ENCODE results near the gene RIT1. TPM values are rescaled to one million over a fixed set of nuclear protein-coding genes. Genes with fewer than 3 reads are reported as not detected.

RIT1 gene
- total and polyA plus RNA-seq, 2 of the 8 experiments (the other 6 are each of a cell fraction or from before 2014, with no cell fraction given) = 25.3 to 26.8 TPM

- Histone ChIP-seq H3K23ac (ENCODE audit: insufficient read length) (no peak overlapping the region), H3K18ac (ENCODE audit: extremely low read depth, low read length) (peak overlapping the region; percentile 98; the same call in 1 of the 2 replicates), H2BK20ac (ENCODE audit: low read length) (peak overlapping the region; percentile 91), H3K4me2 (ENCODE audit: insufficient read depth in 1 of 2, low read depth in 2 of 2, low read length in 2 of 2) (peak overlapping the region; percentile 54 to 69), H4K5ac (ENCODE audit: insufficient read length, low read depth, low read length) (peak overlapping the region; percentile 65), H3K4ac (replicated peaks; ENCODE audit: insufficient read length, low read depth, low read length) (no peak overlapping the region), H3K79me1 (ENCODE audit: low read depth, low read length) (peaks cover 3% of the 10 kb centered on the region; the same call in 1 of the 2 replicates), H3K14ac (ENCODE audit: insufficient read length) (no peak overlapping the region), H3K27me3 (replicated peaks in 1 of 4; ENCODE audit: control insufficient read depth in 3 of 4, extremely low read depth in 1 of 4, insufficient read depth in 3 of 4, low read length in 3 of 4) (no peaks in the 10 kb centered on the region), H4K8ac (ENCODE audit: extremely low read depth, insufficient read depth, low read length) (peak overlapping the region; percentile 94; the same call in 1 of the 2 replicates), H2BK5ac (ENCODE audit: low read depth, low read length) (peak overlapping the region; percentile 93), H3K9me3 (ENCODE audit: insufficient read depth in 2 of 2, low read depth in 1 of 2, low read length in 1 of 2) (no peaks in the 10 kb centered on the region), H4K20me1 (replicated peaks in 1 of 2; ENCODE audit: control insufficient read depth in 1 of 2, insufficient read depth in 2 of 2, low read length in 2 of 2) (peaks cover 0 to 4% of the 10 kb centered on the region in 2 experiments), H3K4me3 (ENCODE audit: extremely low read depth in 1 of 4, insufficient read depth in 2 of 4, low read depth in 3 of 4, low read length in 4 of 4) (peak overlapping the region; percentile 76 to 97 (median 92)), H3K56ac (replicated peaks; ENCODE audit: insufficient read length, low read depth, low read length) (peak overlapping the region; percentile 50), H4K91ac (replicated peaks; ENCODE audit: insufficient read length, low read length) (peak overlapping the region; percentile 85), H3K23me2 (ENCODE audit: low read depth, low read length) (peaks cover 8% of the 10 kb centered on the region), H2BK120ac (replicated peaks; ENCODE audit: low read depth, low read length) (no peak overlapping the region), H3K4me1 (replicated peaks in 1 of 4; ENCODE audit: control insufficient read depth in 3 of 4, insufficient read depth in 4 of 4, low read length in 3 of 4) (peaks cover 0 to 6% (median 2%) of the 10 kb centered on the region in 4 experiments; a peak in 4 of 7 replicates), H3K27ac (ENCODE audit: low read depth, low read length) (peak overlapping the region; percentile 79), H2BK12ac (ENCODE audit: low read depth, low read length) (no peak overlapping the region; the same call in 1 of the 2 replicates), H2BK15ac (ENCODE audit: low read length) (no peak overlapping the region), H3K9ac (replicated peaks in 1 of 4; ENCODE audit: extremely low read depth in 1 of 4, low read depth in 3 of 4, low read length in 3 of 4) (peak overlapping the region; percentile 36 to 97 (median 86)), H3K79me2 (ENCODE audit: control insufficient read depth in 1 of 2, insufficient read depth in 2 of 2, low read length in 2 of 2) (peaks cover 0 to 44% of the 10 kb centered on the region in 2 experiments; a peak in 2 of 4 replicates), H2AFZ (ENCODE audit: low read length) (0 out of 2 replicates have a peak overlapping the region, but pooled peaks have one; percentile 23), H3K36me3 (ENCODE audit: control insufficient read depth in 2 of 4, insufficient read depth in 4 of 4, low read length in 3 of 4) (peaks cover 8 to 32% (median 21%) of the 10 kb centered on the region in 4 experiments), H2AK5ac (ENCODE audit: low read depth, low read length) (no peak overlapping the region)
- no peak for DNase-seq (ENCODE audit: low read depth in 1 of 2, low spot score in 2 of 2)
- POLR2A ChIA-PET (ENCODE audit: partially characterized antibody) = interaction anchor here (0.6 to 2.1 kb wide), 8 partner anchors 9 to 113 kb away, joined by 3 to 5 read pairs (median 3); partner anchors contain the start of gene KHDC4
- WGBS, 2 experiments (ENCODE audit: extremely low coverage in 1 of 2, insufficient coverage in 1 of 2, insufficient read length in 1 of 2, insufficient replicate concordance in 2 of 2, low coverage in 1 of 2, low lambda C conversion rate in 2 of 2, missing lambda C conversion rate in 1 of 2) = 54% methylated on average over 18 of the region's 20 CpGs; no CpG with 5 or more reads in 1 of the 2 experiments
- CTCF ChIA-PET (ENCODE audit: partially characterized antibody) = interaction anchor here (0.7 to 0.8 kb wide), 2 partner anchors 43 to 62 kb away, joined by 3 read pairs; no protein-coding TSS in a partner anchor
- no peak for FAIRE-seq
- TF ChIP-seq CBX5 (IDR thresholded peaks at IDR 0.05; ENCODE audit: low read depth, low read length) (no peak), BCL11A (IDR thresholded peaks at IDR 0.05; ENCODE audit: low read depth in 2 of 2, low read length in 2 of 2) (no peak), MAX (IDR thresholded peaks at IDR 0.05) (no peak), CHD2 (IDR thresholded peaks at IDR 0.05; ENCODE audit: low read length) (no peak), RFX5 (IDR thresholded peaks at IDR 0.05; ENCODE audit: borderline replicate concordance, low read depth, low read length) (no peak)
Observed at GRCh38 chr1:155856257-155856974, 54.7 kb downstream of the RIT1 start.
